NCI-H1417 (cell line): ENCODE data around the gene C10orf71.
A peak's percentile ranks its signal among the peaks of the same experiment; 100 is the strongest.

Source experiments
- DNase-seq, 3 experiments: peaks; one replicate each; lab custom pipeline; 2025; lab: John Stamatoyannopoulos, UW

Gene C10orf71

GRCh38 chr10:49312246-49312869 lies 13.4 kb downstream of the C10orf71 start:
- peak in 1 of 3 experiments; percentile 21 for DNase-seq

- DNase-seq = no peak
Observed at GRCh38 chr10:49313501-49314070, 14.6 kb downstream of the C10orf71 start.

- DNase-seq = no peak
Observed at GRCh38 chr10:49314806-49315205, 15.8 kb downstream of the C10orf71 start.

- no peak for DNase-seq
Observed at GRCh38 chr10:49318028-49318427, 19.1 kb downstream of the C10orf71 start.

GRCh38 chr10:49318755-49319154 lies 19.8 kb downstream of the C10orf71 start:
- no peak for DNase-seq

- no peak for DNase-seq
Observed at GRCh38 chr10:49319206-49319605, 20.2 kb downstream of the C10orf71 start.

- DNase-seq = no peak
Observed at GRCh38 chr10:49320191-49320590, 21.2 kb downstream of the C10orf71 start.

GRCh38 chr10:49321021-49321420 lies 22.1 kb downstream of the C10orf71 start:
- peak in 1 of 3 experiments; percentile 0 for DNase-seq

GRCh38 chr10:49322371-49323170 lies 23.6 kb downstream of the C10orf71 start:
- no peak for DNase-seq

GRCh38 chr10:49323171-49323895 lies 24.4 kb downstream of the C10orf71 start:
- DNase-seq = peak in 1 of 3 experiments; percentile 4

GRCh38 chr10:49323896-49324270 lies 24.9 kb downstream of the C10orf71 start:
- no peak for DNase-seq

- DNase-seq = peak in 1 of 3 experiments; percentile 21
Observed at GRCh38 chr10:49324711-49325110, 25.7 kb downstream of the C10orf71 start.

- DNase-seq = no peak
Observed at GRCh38 chr10:49325131-49325915, 26.4 kb downstream of the C10orf71 start.

- no peak for DNase-seq
Observed at GRCh38 chr10:49325916-49326783, 27.2 kb downstream of the C10orf71 start.

GRCh38 chr10:49327036-49327813 lies 28.3 kb downstream of the C10orf71 start:
- DNase-seq = no peak

- DNase-seq = no peak
Observed at GRCh38 chr10:49328401-49329145, 29.6 kb downstream of the C10orf71 start.

- no peak for DNase-seq
Observed at GRCh38 chr10:49329146-49329505, 30.2 kb downstream of the C10orf71 start.

GRCh38 chr10:49330127-49330665 lies 31.2 kb downstream of the C10orf71 start:
- DNase-seq = no peak

GRCh38 chr10:49331431-49331830 lies 32.5 kb downstream of the C10orf71 start:
- DNase-seq = no peak
